HepG2 (cell line): ENCODE data around the gene RNF222. TPM values are rescaled to one million over a fixed set of nuclear protein-coding genes. Genes with fewer than 3 reads are reported as not detected.

ENCODE experiments used
- ATAC-seq: fragments of 200-7000 bp; cut with Tn5 transposase; 3 replicates; pipeline ENCODE4 v1.9.1; 2020; ENCODE audit warnings: mild to moderate bottlenecking, moderate library complexity
- BruUV-seq: library from RNA; stranded (reverse); fragments of 400-500 nt; replicated peaks from 2 replicates; lab custom pipeline; 2021; lab: Mats Ljungman, UMichigan
- CTCF ChIA-PET: fragments of 300-600 bp; formaldehyde crosslinking; extraction: SDS; loops from one replicate; lab custom pipeline; 2021; ENCODE audit warnings: low total read pairs, inconsistent platforms, low intra/inter-chr PET ratio; lab: Yijun Ruan, JAX
- POLR2A ChIA-PET: fragments of 350-600 bp; sonication (Branson Sonifier 250); formaldehyde crosslinking; loops from one replicate; lab custom pipeline; 2020; ENCODE audit warnings: antibody characterized with exemption, inconsistent platforms; lab: Yijun Ruan, JAX
- DNase-seq: peaks from one replicate; pipeline ENCODE4 v3.0.0-alpha.2; 2015; ENCODE audit warnings: low spot score
- FAIRE-seq: peaks from 3 replicates; lab custom pipeline; 2011; peaks lifted over from hg19 to GRCh38; lab: Jason Lieb, UNC
- H2AFZ ChIP-seq: one replicate; pipeline ENCODE4 v1.6.1; 2011; ENCODE audit warnings: low read length, inconsistent platforms
- H3K27ac ChIP-seq: fragments of 300-600 bp; 3 replicates; pipeline ENCODE4 v1.8.0; 2011; ENCODE audit warnings: mixed run types, mild to moderate bottlenecking, mixed read lengths, low read length, inconsistent platforms; ENCODE audit not compliant: insufficient read depth; ENCODE audit errors: extremely low read length
- H3K27me3 ChIP-seq, 2 experiments: fragments of 200-600 bp in 1 of 2; 2 replicates in 1 of 2; 3 replicates in 1 of 2; pipeline versions ENCODE4 v1.6.0 to v1.8.0; 2011; ENCODE audit warnings: low read length in 2 of 2, mild to moderate bottlenecking in 2 of 2, moderate library complexity in 2 of 2, inconsistent platforms in 1 of 2; ENCODE audit not compliant: insufficient read depth in 2 of 2, control insufficient read depth in 1 of 2
- H3K36me3 ChIP-seq, 2 experiments: fragments of 200-600 bp in 1 of 2; replicated peaks in 1 of 2; 2 replicates in 1 of 2; 3 replicates in 1 of 2; pipeline versions ENCODE4 v1.5.1 to v1.8.0; 2011; ENCODE audit warnings: low read length in 2 of 2, inconsistent platforms in 1 of 2; ENCODE audit not compliant: insufficient read depth in 2 of 2, control insufficient read depth in 1 of 2
- H3K4me1 ChIP-seq: 2 replicates; pipeline ENCODE4 v1.5.1; 2012; ENCODE audit warnings: low read length, inconsistent platforms; ENCODE audit not compliant: insufficient read depth
- H3K4me2 ChIP-seq: 2 replicates; pipeline ENCODE4 v1.6.0; 2011; ENCODE audit warnings: low read depth, low read length, inconsistent platforms
- H3K4me3 ChIP-seq, 3 experiments: fragments of 200-600 bp in 1 of 3; sonication (generic), shearing (Covaris generic) in 1 of 3; replicated peaks in 1 of 3; 2 replicates each; pipeline ENCODE4 v1.5.1; 2011 to 2016; ENCODE audit warnings: low read length in 3 of 3, inconsistent platforms in 2 of 3, low read depth in 2 of 3, mild to moderate bottlenecking in 2 of 3, control low read depth in 1 of 3, mixed read lengths in 1 of 3; ENCODE audit not compliant: insufficient read depth in 1 of 3
- H3K79me2 ChIP-seq: one replicate; pipeline ENCODE4 v1.6.1; 2011; ENCODE audit warnings: low read length, inconsistent platforms; ENCODE audit not compliant: insufficient read depth
- H3K9ac ChIP-seq: 2 replicates; pipeline ENCODE4 v1.6.0; 2011; ENCODE audit warnings: mild to moderate bottlenecking, low read depth, low read length, inconsistent platforms; ENCODE audit not compliant: insufficient read depth
- H3K9me3 ChIP-seq: 2 replicates; pipeline ENCODE4 v1.5.1; 2012; ENCODE audit warnings: mild to moderate bottlenecking, low read length
- H4K20me1 ChIP-seq: 2 replicates; pipeline ENCODE4 v1.6.0; 2011; ENCODE audit warnings: inconsistent platforms, mild to moderate bottlenecking, low read length, moderate library complexity; ENCODE audit not compliant: insufficient read depth
- FUBP1 ChIP-seq: sonication (generic); formaldehyde crosslinking; IDR thresholded peaks from 2 replicates; pipeline ENCODE4 v1.5.1; 2020; ENCODE audit warnings: missing genetic modification reagents, mild to moderate bottlenecking, borderline replicate concordance
- MATR3 ChIP-seq: sonication (generic); formaldehyde crosslinking; IDR thresholded peaks from 2 replicates; pipeline ENCODE4 v1.4.0; 2020; ENCODE audit warnings: missing genetic modification reagents
- MED1 ChIP-seq: sonication (generic); formaldehyde crosslinking; IDR thresholded peaks from 2 replicates; pipeline ENCODE4 v1.4.0; 2020; ENCODE audit warnings: missing genetic modification reagents
- PCBP1 ChIP-seq: fragments of 200-400 bp; formaldehyde crosslinking; IDR thresholded peaks from 2 replicates; pipeline ENCODE4 v1.6.1; 2017; ENCODE audit warnings: mild to moderate bottlenecking, low read depth, low read length, borderline replicate concordance
- RAD51 ChIP-seq: fragments of 450-650 bp; IDR thresholded peaks from 2 replicates; pipeline ENCODE4 v1.6.1; 2016; ENCODE audit warnings: borderline replicate concordance
- SP5 ChIP-seq: IDR thresholded peaks from 2 replicates; pipeline ENCODE4 v1.6.1; 2016; ENCODE audit warnings: low read depth, borderline replicate concordance
- THYN1 ChIP-seq: sonication (generic); formaldehyde crosslinking; IDR thresholded peaks from 2 replicates; pipeline ENCODE4 v1.8.1; 2023; ENCODE audit warnings: low read depth, mild to moderate bottlenecking, moderate library complexity, missing genetic modification reagents, borderline replicate concordance
- TOPORS ChIP-seq: sonication (generic); formaldehyde crosslinking; IDR thresholded peaks from 2 replicates; pipeline ENCODE4 v1.8.0; 2023; ENCODE audit warnings: mild to moderate bottlenecking, missing genetic modification reagents
- ZBTB2 ChIP-seq: sonication (generic); formaldehyde crosslinking; IDR thresholded peaks from 2 replicates; pipeline ENCODE4 v1.8.0; 2022; ENCODE audit warnings: low read depth, missing genetic modification reagents
- ZMYM3 ChIP-seq: sonication (generic); formaldehyde crosslinking; IDR thresholded peaks from 2 replicates; pipeline ENCODE4 v1.5.1; 2020; ENCODE audit warnings: mild to moderate bottlenecking, missing genetic modification reagents
- ZNF737 ChIP-seq: sonication (generic); formaldehyde crosslinking; IDR thresholded peaks from 2 replicates; pipeline ENCODE4 v1.5.0; 2020; ENCODE audit warnings: missing genetic modification reagents, mild to moderate bottlenecking, borderline replicate concordance
- ZSCAN22 ChIP-seq: sonication (generic); formaldehyde crosslinking; IDR thresholded peaks from 2 replicates; pipeline ENCODE4 v1.4.0; 2020; ENCODE audit warnings: mild to moderate bottlenecking, missing genetic modification reagents
- WGBS: methylation state at CpG from one replicate; pipeline ENCODE4 v1.1.6; 2017; ENCODE audit warnings: low lambda C conversion rate; 5-methylcytosine and 5-hydroxymethylcytosine counted together
- in situ Hi-C: cut with HindIII; loops from 2 replicates; pipeline ENCODE4 v1.10.0; 2017; ENCODE audit warnings: low pct_unique_long_range_greater_than_20kb; ENCODE audit not compliant: extremely low pct_ligation_motif_present
- intact Hi-C: fragments of 100-400 bp; cut with micrococcal nuclease; formaldehyde crosslinking; loops from one replicate; pipeline ENCODE4 v1.10.0; 2022; ENCODE audit not compliant: unreplicated experiment
- polyA plus RNA-seq, 8 experiments: library from polyadenylated mRNA; depleted of rRNA in 3 of 8; stranded (reverse) in 7 of 8; unstranded in 1 of 8; fragments of >200 nt; fragmentation: Illumina TruSeq in 4 of 8; extraction: Trizol in 4 of 8; gene quantifications; 2 replicates each; pipeline versions ENCODE4 v1.2.1 to v1.2.3, GENCODE V29; 2011 to 2016; ENCODE audit warnings: low read depth in 4 of 8, missing spikeins in 1 of 8, mixed read lengths in 1 of 8; ENCODE audit not compliant: insufficient read depth in 1 of 8
- total RNA-seq, 5 experiments: library from RNA; depleted of rRNA; stranded (reverse); fragments of >200 nt; fragmentation: Illumina TruSeq; extraction: Trizol; gene quantifications; 2 replicates each; pipeline ENCODE4 v1.2.3, GENCODE V29; 2016; ENCODE audit warnings: low read depth in 1 of 5
- TF ChIP-seq, protein P1 (sequence below): sonication (generic); formaldehyde crosslinking; IDR thresholded peaks from 2 replicates; pipeline ENCODE4 v1.5.0; 2020; ENCODE audit warnings: missing genetic modification reagents, mild to moderate bottlenecking, borderline replicate concordance
- TF ChIP-seq, protein P2 (sequence below): sonication (generic); formaldehyde crosslinking; IDR thresholded peaks from 2 replicates; pipeline ENCODE4 v1.4.0; 2020; ENCODE audit warnings: missing genetic modification reagents, mild to moderate bottlenecking, borderline replicate concordance

RNF222 gene
- total and polyA plus RNA-seq, 2 of the 13 experiments (the other 11 are each of a cell fraction or from before 2014, with no cell fraction given): not detected

- H3K9me3 ChIP-seq: no peaks in the 10 kb centered on the region
- FAIRE-seq (no peak), DNase-seq (no peak), ATAC-seq (no peak)
- H3K27ac ChIP-seq: no peak overlapping the region
- H3K79me2 ChIP-seq: no peaks in the 10 kb centered on the region
- H3K4me1 ChIP-seq: peaks cover 24% of the 10 kb centered on the region
- 41% methylated on average over 2 of the region's 2 CpGs for WGBS
- no TSS peak for BruUV-seq
- H4K20me1 ChIP-seq: no peaks in the 10 kb centered on the region
- peaks cover 0 to 22% of the 10 kb centered on the region in 2 experiments; a peak in 3 of 5 replicates for H3K27me3 ChIP-seq
- no peak overlapping the region for H3K4me3 ChIP-seq
- H3K36me3 ChIP-seq: no peaks in the 10 kb centered on the region
- ChIA-PET POLR2A (no interaction called here), CTCF (no interaction called here)
- no peak overlapping the region for H3K4me2 ChIP-seq
- no peak overlapping the region for H3K9ac ChIP-seq
- in situ Hi-C loops: loop anchor here (10.0 kb wide), 1 partner anchor 344 kb away; the partner anchor contains the start of gene CCDC42
- TF ChIP-seq FUBP1 (CRISPR knock-in tag): no peak
- no peak for TF ChIP-seq MATR3 (CRISPR knock-in tag)
- TF ChIP-seq ZSCAN22 (CRISPR knock-in tag): no peak
- TF ChIP-seq ZBTB2 (CRISPR knock-in tag): no peak
- TF ChIP-seq, protein P1, sequence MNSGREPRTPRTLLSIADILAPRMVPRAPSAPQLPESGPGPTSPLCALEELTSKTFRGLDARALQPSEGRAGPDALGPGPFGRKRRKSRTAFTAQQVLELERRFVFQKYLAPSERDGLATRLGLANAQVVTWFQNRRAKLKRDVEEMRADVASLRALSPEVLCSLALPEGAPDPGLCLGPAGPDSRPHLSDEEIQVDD: no peak
- TF ChIP-seq ZMYM3 (CRISPR knock-in tag): no peak
- no peak for TF ChIP-seq MED1 (CRISPR knock-in tag)
- TF ChIP-seq RAD51: no peak
- no peak for TF ChIP-seq SP5 (CRISPR knock-in tag)
- no peak for TF ChIP-seq THYN1
- no peak for TF ChIP-seq TOPORS
- TF ChIP-seq ZNF737: no peak
- TF ChIP-seq PCBP1: no peak
- TF ChIP-seq, protein P2, sequence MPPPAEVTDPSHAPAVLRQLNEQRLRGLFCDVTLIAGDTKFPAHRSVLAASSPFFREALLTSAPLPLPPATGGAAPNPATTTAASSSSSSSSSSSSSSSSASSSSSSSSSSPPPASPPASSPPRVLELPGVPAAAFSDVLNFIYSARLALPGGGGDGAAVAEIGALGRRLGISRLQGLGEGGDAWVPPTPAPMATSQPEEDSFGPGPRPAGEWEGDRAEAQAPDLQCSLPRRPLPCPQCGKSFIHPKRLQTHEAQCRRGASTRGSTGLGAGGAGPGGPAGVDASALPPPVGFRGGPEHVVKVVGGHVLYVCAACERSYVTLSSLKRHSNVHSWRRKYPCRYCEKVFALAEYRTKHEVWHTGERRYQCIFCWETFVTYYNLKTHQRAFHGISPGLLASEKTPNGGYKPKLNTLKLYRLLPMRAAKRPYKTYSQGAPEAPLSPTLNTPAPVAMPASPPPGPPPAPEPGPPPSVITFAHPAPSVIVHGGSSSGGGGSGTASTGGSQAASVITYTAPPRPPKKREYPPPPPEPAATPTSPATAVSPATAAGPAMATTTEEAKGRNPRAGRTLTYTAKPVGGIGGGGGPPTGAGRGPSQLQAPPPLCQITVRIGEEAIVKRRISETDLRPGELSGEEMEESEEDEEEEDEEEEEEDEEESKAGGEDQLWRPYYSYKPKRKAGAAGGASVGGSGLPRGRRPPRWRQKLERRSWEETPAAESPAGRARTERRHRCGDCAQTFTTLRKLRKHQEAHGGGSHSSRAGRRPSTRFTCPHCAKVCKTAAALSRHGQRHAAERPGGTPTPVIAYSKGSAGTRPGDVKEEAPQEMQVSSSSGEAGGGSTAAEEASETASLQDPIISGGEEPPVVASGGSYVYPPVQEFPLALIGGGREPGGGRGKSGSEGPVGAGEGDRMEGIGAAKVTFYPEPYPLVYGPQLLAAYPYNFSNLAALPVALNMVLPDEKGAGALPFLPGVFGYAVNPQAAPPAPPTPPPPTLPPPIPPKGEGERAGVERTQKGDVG (CRISPR knock-in tag): no peak
- TF ChIP-seq, all 625 proteins: peak for 0
- no peak overlapping the region for H2AFZ ChIP-seq
- intact Hi-C loops: no loop called here
Measured at GRCh38 chr17:8401107-8401506, 3.5 kb upstream of the RNF222 start.
